SKM-1 (cell line): ENCODE measurements around the gene SLITRK1.

Experiments used
- DNase-seq: peaks from one replicate; lab custom pipeline; 2025; ENCODE audit not compliant: unreplicated experiment; lab: John Stamatoyannopoulos, UW

SLITRK1 gene, protein sequence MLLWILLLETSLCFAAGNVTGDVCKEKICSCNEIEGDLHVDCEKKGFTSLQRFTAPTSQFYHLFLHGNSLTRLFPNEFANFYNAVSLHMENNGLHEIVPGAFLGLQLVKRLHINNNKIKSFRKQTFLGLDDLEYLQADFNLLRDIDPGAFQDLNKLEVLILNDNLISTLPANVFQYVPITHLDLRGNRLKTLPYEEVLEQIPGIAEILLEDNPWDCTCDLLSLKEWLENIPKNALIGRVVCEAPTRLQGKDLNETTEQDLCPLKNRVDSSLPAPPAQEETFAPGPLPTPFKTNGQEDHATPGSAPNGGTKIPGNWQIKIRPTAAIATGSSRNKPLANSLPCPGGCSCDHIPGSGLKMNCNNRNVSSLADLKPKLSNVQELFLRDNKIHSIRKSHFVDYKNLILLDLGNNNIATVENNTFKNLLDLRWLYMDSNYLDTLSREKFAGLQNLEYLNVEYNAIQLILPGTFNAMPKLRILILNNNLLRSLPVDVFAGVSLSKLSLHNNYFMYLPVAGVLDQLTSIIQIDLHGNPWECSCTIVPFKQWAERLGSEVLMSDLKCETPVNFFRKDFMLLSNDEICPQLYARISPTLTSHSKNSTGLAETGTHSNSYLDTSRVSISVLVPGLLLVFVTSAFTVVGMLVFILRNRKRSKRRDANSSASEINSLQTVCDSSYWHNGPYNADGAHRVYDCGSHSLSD

DNA sequence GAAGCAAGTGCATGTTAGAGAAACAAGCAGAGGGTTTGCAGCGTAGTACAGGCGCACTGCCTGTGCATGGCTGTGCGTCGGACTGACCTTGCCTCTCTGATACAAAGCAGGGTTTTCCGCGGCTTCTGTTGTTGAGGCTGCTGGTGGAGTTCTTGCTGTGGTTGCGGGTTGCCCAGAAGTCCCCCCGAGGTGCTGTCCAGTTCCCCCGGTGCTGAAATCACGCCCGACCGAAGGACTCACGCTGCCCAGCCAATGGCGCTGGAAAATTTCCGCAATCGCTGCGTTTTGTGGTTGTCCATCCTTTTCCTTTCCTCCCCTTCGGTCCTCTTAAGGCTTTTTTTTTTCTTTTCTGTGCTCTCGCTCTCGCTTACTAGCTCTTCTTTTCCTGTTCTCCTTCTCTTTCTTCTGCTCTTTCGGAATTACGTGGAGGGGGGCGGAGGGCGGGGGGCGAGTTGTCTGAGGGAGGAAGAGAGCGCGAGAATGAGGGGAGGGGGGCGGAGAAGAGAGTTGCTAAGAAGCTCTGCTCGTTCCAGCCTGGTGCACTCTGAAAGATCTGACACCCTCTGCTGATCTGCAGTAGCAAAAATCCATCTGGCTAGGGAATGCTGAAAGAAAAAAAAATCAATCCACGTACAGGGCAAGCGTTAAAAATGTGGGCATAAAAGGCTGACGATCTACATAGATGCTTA, at the start of gene SLITRK1:
Gene SLITRK1 (minus strand): TSS at position 558 of the 689 bp plus-strand sequence. CDS start 967 bp downstream, outside the sequence.
- no peak for DNase-seq

DNA sequence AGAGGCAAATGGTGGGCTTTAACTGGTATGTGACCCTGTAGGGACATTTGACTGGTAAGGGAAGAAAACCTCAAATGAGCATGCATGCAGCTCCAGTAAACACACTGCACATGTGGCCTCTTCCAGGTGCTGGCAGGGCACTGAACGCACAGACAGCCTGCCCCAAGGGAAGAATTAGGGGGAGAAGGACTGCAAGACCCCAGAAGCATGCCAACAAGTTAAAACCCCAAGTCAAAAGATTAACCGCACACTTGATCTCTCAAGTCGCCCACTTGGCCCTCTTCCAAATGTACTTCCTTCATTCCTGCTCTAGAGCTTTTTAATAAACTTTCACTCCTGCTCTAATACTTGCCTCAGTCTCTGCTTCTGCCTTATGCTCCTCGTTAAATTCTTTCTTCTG, 46.9 kb upstream of the SLITRK1 start:
- no peak for DNase-seq

DNA sequence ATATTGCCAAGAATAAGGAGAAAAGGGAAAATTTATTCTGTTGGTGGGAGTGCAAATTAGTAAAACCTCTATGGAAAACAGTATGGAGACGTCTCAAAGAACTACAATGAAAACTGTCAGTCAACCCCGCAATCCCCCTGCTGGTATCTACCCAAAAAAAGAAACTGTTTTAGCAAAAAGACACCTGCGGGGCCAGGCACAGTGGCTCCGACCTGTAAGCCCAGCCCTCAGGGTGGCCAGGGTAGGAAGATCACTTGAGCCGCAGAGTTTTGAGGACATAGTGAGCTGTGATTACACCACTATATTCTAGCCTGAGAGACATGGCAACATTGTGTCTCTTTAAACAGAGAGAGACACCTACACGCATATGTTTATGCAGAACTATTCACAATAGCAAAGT, 37.5 kb upstream of the SLITRK1 start:
- no peak for DNase-seq

DNA sequence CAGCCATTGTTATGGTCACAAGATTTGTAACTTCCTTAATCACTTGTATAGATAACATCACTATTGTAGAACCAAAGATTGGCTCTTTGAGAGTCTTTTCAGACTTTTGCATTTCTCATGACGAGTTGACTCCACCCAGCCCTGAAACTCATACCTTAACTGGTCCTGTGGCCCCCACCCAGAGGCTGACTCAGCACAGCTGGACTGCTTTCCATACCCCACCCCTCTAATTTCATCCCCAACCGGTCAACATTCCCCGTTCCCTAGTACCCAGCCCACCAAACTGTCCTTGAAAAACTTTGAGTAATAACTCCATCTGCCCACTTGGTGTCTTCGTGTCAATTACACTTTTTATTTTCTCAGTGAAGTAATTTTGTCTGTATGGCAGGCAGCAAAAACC, 32.1 kb upstream of the SLITRK1 start:
- DNase-seq: no peak

DNA sequence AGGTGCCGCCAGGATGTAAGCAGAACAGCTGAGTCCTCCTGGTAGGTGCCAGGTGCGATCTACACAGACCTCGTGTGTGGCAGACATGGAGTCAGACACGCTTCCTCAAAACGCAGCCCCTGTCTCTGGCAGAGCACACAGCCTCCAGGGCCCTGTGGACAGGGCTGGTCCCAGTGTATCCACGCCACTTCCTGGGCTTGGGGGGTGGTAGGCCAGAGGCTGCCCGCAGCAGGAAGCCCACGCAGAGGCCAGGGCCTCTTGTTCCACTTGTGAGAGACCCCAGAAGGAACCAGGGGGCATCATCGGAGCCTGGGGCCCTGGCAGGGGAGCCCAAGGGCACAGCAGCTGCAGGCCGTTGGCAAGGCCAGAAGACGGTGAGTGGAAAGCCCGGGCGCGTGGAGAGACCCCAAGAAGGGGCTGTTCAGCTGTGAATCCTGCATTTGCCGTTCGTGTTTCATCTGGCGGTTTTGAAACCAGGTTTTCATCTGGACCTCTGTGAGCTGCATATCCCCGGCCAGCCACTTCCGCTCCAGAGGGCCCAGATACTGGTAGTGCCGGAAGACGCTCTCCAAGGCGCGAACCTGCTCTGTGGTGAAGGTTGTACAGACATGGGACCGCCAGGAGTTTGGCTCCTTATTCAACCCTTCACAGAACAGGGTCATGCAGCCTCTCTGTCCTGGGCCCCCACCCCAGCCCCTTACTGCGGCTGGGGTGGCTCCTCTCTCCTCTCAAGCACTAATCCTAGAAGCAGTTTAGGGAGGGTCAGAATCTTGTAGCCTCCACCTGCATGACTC, 25.1 kb upstream of the SLITRK1 start:
- no peak for DNase-seq

DNA sequence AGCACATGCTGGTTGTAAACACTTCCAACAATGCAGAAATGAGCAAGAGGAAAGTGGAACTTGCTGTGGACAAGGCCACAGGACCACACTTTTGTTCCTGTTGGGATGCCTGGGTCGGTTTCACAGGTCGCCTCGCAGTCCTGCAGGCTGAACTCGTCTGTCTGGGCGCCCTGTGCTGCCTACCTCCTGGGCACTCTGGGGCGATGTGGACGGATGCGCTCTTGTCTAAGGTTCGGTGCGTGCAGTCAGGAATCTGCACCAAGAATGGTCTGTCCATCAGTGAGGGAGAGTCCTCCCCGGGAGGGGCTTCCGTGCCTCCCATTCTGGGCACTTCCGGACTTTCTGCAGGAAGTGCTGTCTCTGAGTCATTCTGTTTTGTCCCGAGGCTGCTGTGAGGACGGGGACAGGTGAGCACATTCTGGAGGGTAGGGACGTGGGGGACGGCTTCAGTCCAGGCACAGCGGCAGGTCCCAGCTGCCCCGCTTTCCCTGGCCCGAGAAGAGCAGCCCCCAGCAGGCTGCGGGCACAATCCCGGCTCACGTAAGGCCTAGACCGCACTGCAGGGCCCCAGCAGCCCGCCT, 24.1 kb upstream of the SLITRK1 start:
- no peak for DNase-seq

DNA sequence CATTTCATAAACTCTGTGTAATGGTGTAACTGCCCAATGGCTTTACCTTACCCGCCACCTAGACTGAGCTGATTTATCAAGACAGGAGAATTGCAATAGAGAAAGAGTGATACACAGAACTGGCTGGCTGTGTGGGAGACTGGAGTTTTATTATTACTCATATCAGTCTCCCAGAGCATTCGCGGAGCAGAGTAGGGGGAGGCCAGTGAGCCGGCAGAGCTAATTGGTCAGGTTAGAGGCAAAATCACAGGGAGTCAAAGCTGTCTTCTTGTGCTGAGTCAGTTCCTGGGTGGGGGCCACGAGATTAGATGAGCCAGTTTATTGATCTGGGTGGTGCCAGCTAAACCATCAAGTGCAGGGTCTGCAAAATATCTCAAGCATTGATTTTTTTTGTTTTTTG, 23.4 kb upstream of the SLITRK1 start:
- no peak for DNase-seq

DNA sequence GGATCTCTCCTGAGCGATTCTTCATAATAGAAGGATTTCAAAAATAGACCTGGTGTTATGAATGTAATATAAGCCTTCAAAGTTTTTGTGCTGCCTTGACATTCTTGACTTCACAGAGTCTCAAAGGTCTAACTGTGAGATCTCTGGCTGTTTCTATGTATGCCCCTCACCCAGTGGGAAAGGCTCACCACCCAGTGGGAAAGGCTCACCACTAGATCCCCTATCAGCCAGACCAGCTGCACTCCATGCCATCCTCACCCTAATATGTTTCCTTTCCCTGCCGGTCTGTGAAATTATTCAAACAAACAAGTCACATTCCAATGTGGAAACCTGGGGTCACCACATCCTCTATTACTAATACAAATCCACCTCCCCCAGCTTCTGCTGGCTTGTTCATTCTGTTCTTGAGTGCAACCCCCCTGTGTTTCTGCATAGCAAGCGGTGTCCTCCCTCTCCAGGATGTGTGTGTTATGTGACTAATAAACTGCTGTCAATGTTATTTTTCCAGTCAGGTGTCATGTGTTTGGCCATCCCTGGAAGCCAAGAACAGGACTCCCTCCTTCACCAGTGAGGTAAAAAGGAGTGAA, 13.8 kb upstream of the SLITRK1 start:
- no peak for DNase-seq

DNA sequence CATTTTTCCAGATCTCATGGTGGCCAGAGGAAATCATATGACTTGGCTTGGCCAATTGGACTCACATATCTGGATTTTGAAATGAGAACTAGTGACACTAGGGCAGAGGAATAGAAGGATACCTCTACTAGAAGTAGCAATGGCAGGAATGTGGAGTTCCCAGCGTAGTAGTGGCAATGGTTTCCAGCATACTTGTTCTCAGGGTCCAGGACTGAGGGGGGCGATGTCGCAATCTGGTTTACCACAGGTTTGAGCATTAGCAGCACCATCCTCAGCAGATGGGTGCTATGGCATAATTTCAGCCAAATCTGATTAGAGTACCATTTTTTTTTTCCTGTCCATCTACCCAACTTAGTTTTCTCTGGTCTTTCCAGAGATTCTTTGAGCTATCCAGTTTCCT, 8.1 kb upstream of the SLITRK1 start:
- no peak for DNase-seq

DNA sequence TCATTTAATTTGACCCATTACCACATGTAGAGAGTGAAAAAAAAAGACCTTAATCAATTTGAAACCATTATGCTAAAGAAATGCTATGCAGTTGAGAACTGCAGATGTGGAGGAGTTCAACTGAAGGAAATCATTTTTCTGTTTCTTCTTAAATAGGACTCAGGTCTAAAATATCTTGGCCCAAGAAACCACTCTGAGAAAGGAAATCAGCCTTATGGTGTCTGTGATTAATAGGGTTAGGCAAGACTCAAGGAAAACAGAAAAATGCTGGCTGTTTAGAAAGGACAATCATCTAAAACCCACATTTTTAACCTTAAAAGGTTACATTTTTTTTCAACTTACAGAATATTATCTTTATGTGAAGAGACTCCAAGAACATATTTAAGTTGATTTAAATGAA, 1.9 kb upstream of the SLITRK1 start:
- DNase-seq: no peak

DNA sequence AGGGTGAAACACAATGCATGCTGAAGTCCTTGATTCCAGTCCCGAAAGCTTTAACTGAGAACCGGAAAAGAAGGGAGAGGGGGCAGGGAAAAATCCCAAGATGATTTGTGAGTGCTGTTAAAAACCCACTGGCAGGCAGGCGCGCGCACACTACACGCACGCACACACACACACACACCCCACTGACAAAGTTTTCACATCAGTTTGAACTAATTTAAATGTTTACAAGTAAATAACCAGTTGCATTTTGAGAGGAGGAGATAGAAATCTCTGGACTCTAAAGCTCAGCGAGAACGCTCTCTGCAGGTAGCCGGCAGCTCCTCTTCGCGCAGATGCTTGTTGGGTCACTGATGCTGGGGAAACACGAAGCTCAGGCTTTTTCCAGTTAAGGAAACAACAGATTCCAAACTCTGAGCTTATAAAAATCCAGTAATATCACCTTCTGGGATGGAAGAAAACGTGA, 818 bp upstream of the SLITRK1 start:
- DNase-seq: no peak

DNA sequence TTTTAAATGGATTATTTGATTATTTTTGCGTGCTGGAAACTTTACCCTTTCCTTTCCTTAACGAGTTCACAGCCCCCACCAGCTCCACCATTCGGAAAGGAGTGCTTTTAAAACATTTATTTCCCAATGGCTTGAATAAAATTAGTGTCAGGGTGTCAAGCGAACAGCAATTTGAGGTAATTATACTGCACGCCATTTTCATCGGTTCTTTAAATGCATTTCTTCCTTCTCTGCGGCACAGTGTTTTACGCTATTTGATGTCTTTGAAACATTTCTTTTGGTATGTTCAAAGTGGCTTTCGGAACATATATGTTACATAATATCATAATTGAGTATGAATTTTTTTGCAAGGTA, 309 bp upstream of the SLITRK1 start:
- DNase-seq: no peak

DNA sequence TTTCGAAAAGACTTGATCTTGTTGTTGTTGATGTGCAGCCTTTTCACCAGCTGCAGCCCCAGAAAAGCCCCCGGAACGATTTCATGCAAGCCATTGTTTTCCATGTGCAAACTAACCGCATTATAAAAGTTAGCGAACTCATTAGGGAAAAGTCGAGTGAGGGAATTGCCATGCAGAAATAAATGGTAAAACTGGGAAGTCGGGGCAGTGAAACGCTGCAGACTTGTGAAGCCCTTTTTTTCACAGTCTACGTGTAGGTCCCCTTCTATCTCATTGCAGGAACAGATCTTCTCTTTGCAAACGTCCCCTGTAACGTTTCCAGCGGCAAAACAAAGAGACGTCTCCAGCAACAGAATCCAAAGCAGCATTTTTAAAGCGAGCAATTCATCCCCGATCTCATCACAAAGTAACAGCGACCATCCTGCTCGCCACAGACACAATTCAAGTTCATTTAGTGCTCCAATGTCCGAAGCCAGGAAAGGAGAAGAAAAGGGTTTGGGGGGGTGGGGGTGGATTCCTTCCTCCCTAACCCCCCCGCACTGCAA, 1.1 kb downstream of the SLITRK1 start:
- no peak for DNase-seq

DNA sequence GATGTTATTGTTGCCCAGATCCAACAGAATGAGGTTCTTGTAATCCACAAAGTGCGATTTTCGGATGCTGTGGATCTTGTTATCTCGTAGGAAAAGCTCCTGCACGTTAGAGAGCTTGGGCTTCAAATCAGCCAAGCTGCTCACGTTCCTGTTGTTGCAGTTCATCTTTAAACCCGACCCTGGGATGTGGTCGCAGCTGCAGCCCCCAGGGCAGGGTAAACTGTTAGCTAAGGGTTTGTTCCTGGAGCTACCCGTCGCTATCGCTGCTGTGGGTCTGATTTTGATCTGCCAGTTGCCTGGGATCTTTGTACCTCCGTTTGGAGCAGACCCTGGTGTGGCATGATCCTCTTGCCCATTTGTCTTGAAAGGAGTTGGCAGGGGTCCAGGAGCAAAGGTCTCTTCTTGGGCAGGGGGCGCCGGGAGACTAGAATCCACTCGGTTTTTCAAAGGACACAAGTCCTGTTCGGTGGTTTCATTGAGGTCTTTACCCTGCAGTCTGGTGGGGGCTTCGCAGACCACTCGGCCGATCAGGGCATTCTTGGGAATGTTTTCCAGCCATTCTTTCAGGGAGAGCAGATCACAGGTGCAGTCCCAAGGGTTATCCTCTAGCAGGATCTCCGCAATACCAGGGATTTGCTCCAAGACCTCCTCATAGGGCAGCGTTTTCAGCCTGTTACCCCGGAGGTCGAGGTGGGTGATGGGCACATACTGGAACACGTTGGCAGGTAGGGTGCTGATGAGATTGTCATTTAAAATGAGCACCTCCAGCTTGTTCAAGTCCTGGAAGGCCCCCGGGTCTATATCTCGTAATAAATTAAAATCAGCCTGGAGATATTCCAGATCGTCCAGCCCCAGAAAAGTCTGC, 1.8 kb downstream of the SLITRK1 start:
- DNase-seq: no peak

DNA sequence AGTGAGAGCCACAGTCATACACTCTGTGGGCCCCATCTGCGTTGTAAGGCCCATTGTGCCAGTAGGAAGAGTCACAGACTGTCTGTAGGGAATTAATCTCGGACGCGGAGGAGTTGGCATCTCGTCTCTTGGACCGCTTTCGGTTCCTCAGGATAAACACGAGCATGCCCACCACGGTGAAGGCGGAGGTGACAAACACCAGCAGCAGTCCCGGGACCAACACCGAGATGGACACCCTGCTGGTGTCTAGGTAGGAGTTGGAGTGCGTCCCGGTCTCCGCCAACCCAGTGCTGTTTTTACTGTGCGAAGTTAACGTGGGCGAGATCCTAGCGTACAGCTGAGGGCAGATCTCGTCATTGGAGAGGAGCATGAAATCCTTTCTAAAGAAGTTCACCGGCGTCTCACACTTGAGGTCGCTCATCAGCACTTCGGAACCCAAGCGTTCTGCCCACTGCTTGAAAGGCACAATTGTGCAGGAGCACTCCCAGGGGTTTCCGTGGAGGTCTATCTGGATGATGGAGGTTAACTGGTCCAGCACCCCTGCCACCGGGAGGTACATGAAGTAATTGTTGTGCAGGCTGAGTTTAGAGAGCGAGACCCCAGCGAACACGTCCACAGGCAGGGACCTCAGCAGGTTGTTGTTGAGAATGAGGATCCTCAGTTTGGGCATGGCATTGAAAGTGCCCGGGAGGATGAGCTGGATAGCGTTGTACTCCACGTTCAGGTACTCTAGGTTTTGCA, 2.7 kb downstream of the SLITRK1 start:
- no peak for DNase-seq

DNA sequence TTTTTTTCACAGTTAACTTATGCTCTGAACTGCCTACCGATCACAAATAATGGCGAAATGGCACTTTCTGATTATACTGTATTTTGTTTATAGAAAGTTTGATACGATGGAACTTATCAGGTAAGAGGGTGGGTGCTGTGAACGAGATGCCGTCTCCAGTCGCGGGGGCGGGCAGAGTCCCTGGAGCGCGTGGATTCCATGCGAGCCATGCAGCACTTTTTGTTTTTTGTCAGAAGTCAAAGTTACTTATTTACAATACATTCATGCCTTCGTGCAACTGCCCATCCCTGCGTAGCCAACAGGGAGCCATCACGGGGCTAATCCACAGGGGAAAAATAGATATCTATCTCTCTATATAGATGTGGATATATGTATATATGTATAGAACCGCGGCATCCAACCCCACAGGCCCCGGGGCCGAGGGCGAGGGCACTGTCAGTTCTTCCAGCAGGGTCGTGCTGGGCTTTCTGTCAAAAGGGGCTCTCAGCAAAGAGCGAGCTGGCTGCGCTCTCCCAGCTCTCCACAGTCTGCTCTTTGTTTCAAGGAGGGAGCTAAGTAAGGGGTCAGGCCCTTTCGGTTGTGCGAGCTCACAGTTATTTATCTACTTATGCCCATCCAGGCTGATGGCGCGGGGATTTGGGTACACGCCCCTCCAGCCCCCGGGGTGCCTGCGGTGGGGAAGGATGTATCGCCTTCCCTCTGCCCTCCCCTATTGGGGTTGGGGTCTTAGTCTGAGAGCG, 3.4 kb downstream of the SLITRK1 start:
- no peak for DNase-seq

DNA sequence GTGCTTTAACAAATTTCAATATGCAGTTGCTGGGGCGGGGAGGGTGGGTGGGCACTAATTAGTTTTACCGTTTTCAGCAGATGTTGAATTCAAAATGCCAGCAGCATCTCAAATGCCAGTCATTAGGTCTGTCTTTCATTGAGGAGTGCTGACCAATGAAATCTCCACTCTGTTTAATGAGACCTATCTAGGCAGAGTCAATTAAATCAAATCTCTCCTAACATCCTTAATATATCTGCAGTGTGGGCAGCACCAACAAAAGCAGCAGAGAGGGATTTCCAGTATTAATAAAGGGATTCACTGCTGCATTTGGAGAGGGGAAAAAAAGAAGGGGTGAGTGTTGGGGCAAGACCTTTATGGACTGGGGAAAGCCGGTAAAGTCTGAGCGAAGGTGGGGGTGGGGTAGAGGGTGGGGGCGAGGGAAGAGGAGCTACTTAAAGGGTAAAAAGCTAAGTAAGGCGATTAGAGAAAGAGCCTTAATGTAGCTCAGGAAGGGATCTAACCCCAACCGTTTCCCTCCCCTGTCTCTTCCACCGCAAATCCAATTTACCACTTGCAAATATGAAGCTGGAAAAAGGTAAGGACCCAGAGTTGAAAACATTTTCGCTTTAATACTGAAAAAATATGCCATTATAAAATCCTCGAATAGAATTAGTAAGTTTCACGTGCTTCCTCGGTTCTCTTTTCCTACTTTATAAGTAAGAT, 4.5 kb downstream of the SLITRK1 start:
- DNase-seq: no peak
